Keratinocyte (primary cell): ENCODE measurements around the gene RAB5IF. TPM values are rescaled to one million over a fixed set of nuclear protein-coding genes. Genes with fewer than 3 reads are reported as not detected.

Source experiments
- DNase-seq: peaks from one replicate; pipeline ENCODE4 v3.0.0-alpha.2; 2011; ENCODE audit warnings: low read depth, missing footprints, low spot score
- FAIRE-seq: peaks from 2 replicates; lab custom pipeline; 2011; peaks lifted over from hg19 to GRCh38; lab: Jason Lieb, UNC
- H2AFZ ChIP-seq: 2 replicates; pipeline ENCODE4 v1.6.0; 2012; ENCODE audit warnings: low read length, control low read depth, inconsistent platforms; ENCODE audit not compliant: control insufficient read depth
- H3K27ac ChIP-seq: 2 replicates; pipeline ENCODE4 v1.5.1; 2011; ENCODE audit warnings: low read length; ENCODE audit not compliant: control insufficient read depth, insufficient read depth
- H3K27me3 ChIP-seq: 3 replicates; pipeline ENCODE4 v1.6.0; 2011; ENCODE audit warnings: low read length; ENCODE audit not compliant: control insufficient read depth, insufficient read depth; ENCODE audit errors: extremely low read depth
- H3K36me3 ChIP-seq, 2 experiments: 2 replicates in 1 of 2; 3 replicates in 1 of 2; pipeline ENCODE4 v1.5.1; 2011; ENCODE audit warnings: low read length in 2 of 2, mild to moderate bottlenecking in 1 of 2; ENCODE audit not compliant: control insufficient read depth in 2 of 2, insufficient read depth in 2 of 2; ENCODE audit errors: extremely low read depth in 1 of 2
- H3K4me1 ChIP-seq: 3 replicates; pipeline ENCODE4 v1.5.1; 2011; ENCODE audit warnings: low read length; ENCODE audit not compliant: control insufficient read depth, insufficient read depth; ENCODE audit errors: extremely low read depth
- H3K4me2 ChIP-seq: 3 replicates; pipeline ENCODE4 v1.6.0; 2011; ENCODE audit warnings: low read depth, low read length; ENCODE audit not compliant: control insufficient read depth, insufficient read depth; ENCODE audit errors: extremely low read depth
- H3K4me3 ChIP-seq, 3 experiments: fragments of 200-600 bp in 1 of 3; sonication (generic) in 1 of 3; 2 replicates in 2 of 3; 3 replicates in 1 of 3; pipeline ENCODE4 v1.5.1; 2011 to 2016; ENCODE audit warnings: low read length in 3 of 3, mild to moderate bottlenecking in 3 of 3, control low read depth in 2 of 3, inconsistent platforms in 1 of 3, low read depth in 1 of 3, mixed read lengths in 1 of 3, mixed run types in 1 of 3, moderate library complexity in 1 of 3; ENCODE audit not compliant: control insufficient read depth in 2 of 3, insufficient read depth in 2 of 3; ENCODE audit errors: extremely low read depth in 1 of 3
- H3K79me2 ChIP-seq: 2 replicates; pipeline ENCODE4 v1.6.0; 2012; ENCODE audit warnings: low read length; ENCODE audit not compliant: control insufficient read depth, insufficient read depth
- H3K9ac ChIP-seq: 3 replicates; pipeline ENCODE4 v1.6.0; 2011; ENCODE audit warnings: low read length; ENCODE audit not compliant: control insufficient read depth, insufficient read depth; ENCODE audit errors: extremely low read depth
- H3K9me1 ChIP-seq: 3 replicates; pipeline ENCODE4 v1.6.0; 2011; ENCODE audit warnings: low read length; ENCODE audit not compliant: control insufficient read depth, insufficient read depth; ENCODE audit errors: extremely low read depth
- H3K9me3 ChIP-seq: 2 replicates; pipeline ENCODE4 v1.5.1; 2012; ENCODE audit warnings: low read depth, low read length; ENCODE audit not compliant: control insufficient read depth
- H4K20me1 ChIP-seq: 3 replicates; pipeline ENCODE4 v1.6.0; 2011; ENCODE audit warnings: low read length; ENCODE audit not compliant: control insufficient read depth, insufficient read depth; ENCODE audit errors: extremely low read depth
- EZH2 ChIP-seq: IDR thresholded peaks from one replicate; pipeline ENCODE4 v1.6.1; 2012; ENCODE audit warnings: inconsistent platforms, mild to moderate bottlenecking, low read length, moderate library complexity
- dilution Hi-C: fragments of 300-500 bp; cut with MboI; formaldehyde crosslinking; loops from one replicate; pipeline ENCODE4 v1.7.0; 2020; ENCODE audit warnings: low sequenced_read_pairs; ENCODE audit not compliant: extremely low pct_ligation_motif_present
- polyA plus RNA-seq, 5 experiments: library from polyadenylated mRNA; depleted of rRNA in 3 of 5; stranded (reverse) in 3 of 5; stranded (forward) in 1 of 5; unstranded in 1 of 5; fragments of >200 nt; gene quantifications; 1 replicate in 1 of 5; 2 replicates in 3 of 5; 3 replicates in 1 of 5; pipeline versions ENCODE4 v1.2.1 to v1.2.3, GENCODE V29; 2011 to 2012; ENCODE audit warnings: missing spikeins in 2 of 5, low read depth in 1 of 5, low replicate concordance in 1 of 5
- TF ChIP-seq, protein P1 (sequence below), 3 experiments: IDR thresholded peaks in 1 of 3; conservative IDR thresholded peaks in 1 of 3; optimal IDR thresholded peaks in 1 of 3; 2 replicates in 2 of 3; 3 replicates in 1 of 3; pipeline versions ENCODE3 to v1.5.1; 2011; ENCODE audit warnings: low read length in 3 of 3, mild to moderate bottlenecking in 3 of 3, moderate library complexity in 2 of 3, control low read depth in 1 of 3, inconsistent platforms in 1 of 3; ENCODE audit not compliant: insufficient read depth in 2 of 3; ENCODE audit errors: extremely low read depth in 1 of 3

The RAB5IF gene
- polyA plus RNA-seq, 1 donor (not counting 4 experiments of a cell fraction or from before 2014, with no cell fraction given): 188 TPM

DNA sequence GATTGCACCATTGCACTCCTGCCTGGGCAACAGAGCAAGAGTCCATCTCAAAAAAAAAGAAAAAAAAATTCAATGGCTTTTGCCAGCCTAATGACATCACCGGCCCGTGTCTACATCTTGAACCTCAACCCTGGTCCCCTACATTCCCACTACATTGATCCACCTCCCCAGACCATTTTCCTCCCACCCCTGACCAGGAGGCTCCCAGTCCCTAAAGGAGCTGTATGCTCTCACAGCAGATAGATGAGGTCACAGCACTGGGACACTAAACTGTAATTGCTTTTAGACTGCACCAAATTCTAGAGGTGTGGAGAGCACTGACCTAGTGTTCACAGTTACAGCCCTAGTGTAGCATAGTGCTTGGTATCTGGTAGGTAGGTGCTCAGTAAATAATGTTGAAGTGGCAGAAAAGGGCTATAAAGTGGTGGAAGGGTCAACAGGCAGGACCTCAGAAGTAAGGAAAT, 21.5 kb upstream of the RAB5IF start:
- dilution Hi-C loops: no loop called here

DNA sequence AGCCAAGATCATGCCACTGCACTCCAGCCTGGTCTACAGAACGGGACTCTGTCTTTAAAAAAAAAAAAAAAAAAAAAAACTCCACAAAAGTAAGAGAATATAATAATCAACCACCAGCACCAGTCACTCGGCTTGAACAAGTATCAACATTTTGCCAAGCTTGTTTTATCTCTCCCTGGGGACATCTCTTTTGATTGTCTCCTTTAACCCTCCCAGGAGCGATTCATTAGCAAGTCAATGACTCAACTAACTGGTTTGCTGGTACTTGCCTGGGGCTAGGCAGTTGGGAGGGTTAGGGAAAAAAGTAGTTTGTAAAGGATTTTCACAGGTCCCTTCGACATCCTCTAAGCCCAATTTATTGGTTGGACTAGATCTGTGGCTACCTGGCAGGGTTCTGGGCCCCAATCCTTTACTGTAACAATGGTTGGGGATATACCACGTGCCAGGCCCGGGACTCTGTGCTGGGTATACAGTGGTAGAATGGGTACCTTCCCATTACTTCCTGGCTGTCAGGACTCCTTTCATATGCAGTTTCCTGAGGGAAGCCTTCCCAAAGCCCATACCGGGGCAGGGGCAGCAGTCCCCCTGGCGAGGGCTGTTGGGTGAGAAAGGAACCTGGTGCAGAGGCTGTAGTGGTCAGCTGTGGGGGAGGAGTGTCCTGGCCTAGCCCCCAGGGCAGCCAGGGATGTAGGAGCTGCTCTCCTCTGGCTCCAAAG, 20.0 kb upstream of the RAB5IF start:
- Histone ChIP-seq H3K79me2 (no peaks in the 10 kb centered on the region), H2AFZ (peak overlapping the region; percentile 38), H3K9me1 (no peaks in the 10 kb centered on the region), H3K4me3 (peak overlapping the region in 1 of 3 experiments; percentile 1), H3K9me3 (no peaks in the 10 kb centered on the region), H3K27me3 (no peaks in the 10 kb centered on the region), H3K36me3 (peaks cover 0 to 5% of the 10 kb centered on the region in 2 experiments), H3K4me2 (peak overlapping the region; percentile 54), H3K9ac (peak overlapping the region; percentile 35), H3K4me1 (peaks cover 25% of the 10 kb centered on the region), H3K27ac (peak overlapping the region; percentile 78), H4K20me1 (no peaks in the 10 kb centered on the region)
- TF ChIP-seq, protein P1, sequence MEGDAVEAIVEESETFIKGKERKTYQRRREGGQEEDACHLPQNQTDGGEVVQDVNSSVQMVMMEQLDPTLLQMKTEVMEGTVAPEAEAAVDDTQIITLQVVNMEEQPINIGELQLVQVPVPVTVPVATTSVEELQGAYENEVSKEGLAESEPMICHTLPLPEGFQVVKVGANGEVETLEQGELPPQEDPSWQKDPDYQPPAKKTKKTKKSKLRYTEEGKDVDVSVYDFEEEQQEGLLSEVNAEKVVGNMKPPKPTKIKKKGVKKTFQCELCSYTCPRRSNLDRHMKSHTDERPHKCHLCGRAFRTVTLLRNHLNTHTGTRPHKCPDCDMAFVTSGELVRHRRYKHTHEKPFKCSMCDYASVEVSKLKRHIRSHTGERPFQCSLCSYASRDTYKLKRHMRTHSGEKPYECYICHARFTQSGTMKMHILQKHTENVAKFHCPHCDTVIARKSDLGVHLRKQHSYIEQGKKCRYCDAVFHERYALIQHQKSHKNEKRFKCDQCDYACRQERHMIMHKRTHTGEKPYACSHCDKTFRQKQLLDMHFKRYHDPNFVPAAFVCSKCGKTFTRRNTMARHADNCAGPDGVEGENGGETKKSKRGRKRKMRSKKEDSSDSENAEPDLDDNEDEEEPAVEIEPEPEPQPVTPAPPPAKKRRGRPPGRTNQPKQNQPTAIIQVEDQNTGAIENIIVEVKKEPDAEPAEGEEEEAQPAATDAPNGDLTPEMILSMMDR (optimal IDR thresholded peaks at IDR 0.05 in 1 of 3, IDR thresholded peaks at IDR 0.05 in 1 of 3, conservative IDR thresholded peaks at IDR 0.05 in 1 of 3; ENCODE audit: extremely low read depth in 1 of 3, insufficient read depth in 2 of 3, low read length in 3 of 3): no peak
- no peak for TF ChIP-seq EZH2
- peak; percentile 81 for DNase-seq
- peak; percentile 66 for FAIRE-seq
- dilution Hi-C loops: no loop called here

More for the DNA sequence above, 21.5 kb upstream of the RAB5IF start:
- no peak overlapping the region for H2AFZ ChIP-seq
- H4K20me1 ChIP-seq: no peaks in the 10 kb centered on the region
- TF ChIP-seq EZH2: no peak
- TF ChIP-seq, protein P1 (optimal IDR thresholded peaks at IDR 0.05 in 1 of 3, IDR thresholded peaks at IDR 0.05 in 1 of 3, conservative IDR thresholded peaks at IDR 0.05 in 1 of 3; ENCODE audit: extremely low read depth in 1 of 3, insufficient read depth in 2 of 3, low read length in 3 of 3): no peak
- no peaks in the 10 kb centered on the region for H3K79me2 ChIP-seq
- no peak overlapping the region for H3K4me2 ChIP-seq
- no peak overlapping the region for H3K27ac ChIP-seq
- no peaks in the 10 kb centered on the region for H3K27me3 ChIP-seq
- H3K9me1 ChIP-seq: no peaks in the 10 kb centered on the region
- peaks cover 25% of the 10 kb centered on the region for H3K4me1 ChIP-seq
- no peak overlapping the region for H3K4me3 ChIP-seq
- H3K9me3 ChIP-seq: no peaks in the 10 kb centered on the region
- peaks cover 0 to 10% of the 10 kb centered on the region in 2 experiments for H3K36me3 ChIP-seq
- no peak for DNase-seq
- no peak for FAIRE-seq
- H3K9ac ChIP-seq: no peak overlapping the region
